Measurements from ENCODE around the gene TLE5.
"Not testable (repeated sequence)": the region's sequence is repeated elsewhere in the genome, so short reads cannot be mapped to it uniquely, and the experiment has no call there.

TLE5 gene

GRCh38 chr19:3066482-3067049, 4.3 kb upstream of the TLE5 start:
- DNase-seq, result no peak
- in situ Hi-C loops (cut with HindIII; ENCODE audit: low pct_ligation_motif_present, low pct_unique_long_range_greater_than_20kb, low sequenced_read_pairs), result no loop called here

GRCh38 chr19:3065675-3066357, 3.5 kb upstream of the TLE5 start:
- in situ Hi-C loops (cut with HindIII; ENCODE audit: low pct_ligation_motif_present, low pct_unique_long_range_greater_than_20kb, low sequenced_read_pairs), result no loop called here
- no peak for DNase-seq

GRCh38 chr19:3064011-3064330, 1.7 kb upstream of the TLE5 start:
- no peak for DNase-seq
- in situ Hi-C loops (cut with HindIII; ENCODE audit: low pct_ligation_motif_present, low pct_unique_long_range_greater_than_20kb, low sequenced_read_pairs), result no loop called here

- in situ Hi-C loops (cut with HindIII; ENCODE audit: low pct_ligation_motif_present, low pct_unique_long_range_greater_than_20kb, low sequenced_read_pairs), result no loop called here
- peak; percentile 36 for DNase-seq
These were observed 823 bp downstream of the TLE5 start for GRCh38 chr19:3061182-3062161.

- in situ Hi-C loops (cut with HindIII; ENCODE audit: low pct_ligation_motif_present, low pct_unique_long_range_greater_than_20kb, low sequenced_read_pairs), result no loop called here
- DNase-seq, result no peak
These were observed 1.5 kb downstream of the TLE5 start for GRCh38 chr19:3060857-3061181.

- no peak for DNase-seq
- in situ Hi-C loops (cut with HindIII; ENCODE audit: low pct_ligation_motif_present, low pct_unique_long_range_greater_than_20kb, low sequenced_read_pairs), result no loop called here
These were observed 2.6 kb downstream of the TLE5 start for GRCh38 chr19:3059653-3060052.

GRCh38 chr19:3058821-3059314, 3.4 kb downstream of the TLE5 start:
- in situ Hi-C loops (cut with HindIII; ENCODE audit: low pct_ligation_motif_present, low pct_unique_long_range_greater_than_20kb, low sequenced_read_pairs), result no loop called here
- no peak for DNase-seq

GRCh38 chr19:3058009-3058820, 4.1 kb downstream of the TLE5 start:
- DNase-seq, result no peak
- in situ Hi-C loops (cut with HindIII; ENCODE audit: low pct_ligation_motif_present, low pct_unique_long_range_greater_than_20kb, low sequenced_read_pairs), result no loop called here

GRCh38 chr19:3057275-3057714, 5.0 kb downstream of the TLE5 start:
- DNase-seq, result no peak

GRCh38 chr19:3056417-3057088, 5.7 kb downstream of the TLE5 start:
- in situ Hi-C loops (cut with HindIII; ENCODE audit: low pct_ligation_motif_present, low pct_unique_long_range_greater_than_20kb, low sequenced_read_pairs), result no loop called here
- DNase-seq, result no peak

More at GRCh38 chr19:3057275-3057714, 5.0 kb downstream of the TLE5 start:
- in situ Hi-C loops (cut with HindIII; ENCODE audit: low pct_ligation_motif_present, low pct_unique_long_range_greater_than_20kb, low sequenced_read_pairs), result no loop called here

GRCh38 chr19:3055741-3056416, 6.4 kb downstream of the TLE5 start:
- in situ Hi-C loops (cut with HindIII; ENCODE audit: low pct_ligation_motif_present, low pct_unique_long_range_greater_than_20kb, low sequenced_read_pairs), result no loop called here
- DNase-seq, result no peak

- in situ Hi-C loops (cut with HindIII; ENCODE audit: low pct_ligation_motif_present, low pct_unique_long_range_greater_than_20kb, low sequenced_read_pairs), result no loop called here
- DNase-seq, result no peak
These were observed 7.1 kb downstream of the TLE5 start for GRCh38 chr19:3054972-3055740.

GRCh38 chr19:3054265-3054971, 7.9 kb downstream of the TLE5 start:
- in situ Hi-C loops (cut with HindIII; ENCODE audit: low pct_ligation_motif_present, low pct_unique_long_range_greater_than_20kb, low sequenced_read_pairs), result no loop called here
- no peak for DNase-seq

GRCh38 chr19:3053780-3054179, 8.5 kb downstream of the TLE5 start:
- in situ Hi-C loops (cut with HindIII; ENCODE audit: low pct_ligation_motif_present, low pct_unique_long_range_greater_than_20kb, low sequenced_read_pairs), result no loop called here
- no peak for DNase-seq

GRCh38 chr19:3053218-3053621, 9.1 kb downstream of the TLE5 start:
- in situ Hi-C loops (cut with HindIII; ENCODE audit: low pct_ligation_motif_present, low pct_unique_long_range_greater_than_20kb, low sequenced_read_pairs), result no loop called here
- no peak for DNase-seq

- in situ Hi-C loops (cut with HindIII; ENCODE audit: low pct_ligation_motif_present, low pct_unique_long_range_greater_than_20kb, low sequenced_read_pairs), result not testable (repeated sequence)
These were observed 12.3 kb downstream of the TLE5 start for GRCh38 chr19:3050016-3050415.

More at GRCh38 chr19:3050016-3050415, 12.3 kb downstream of the TLE5 start:
- DNase-seq, result not testable (repeated sequence)

Data from ACHN (cell line).